CD4-positive, CD25-positive, alpha-beta regulatory T cell (primary cell): Measurements from ENCODE around the gene CLGN. TPM values are rescaled to one million over a fixed set of nuclear protein-coding genes. Genes with fewer than 3 reads are reported as not detected.
"Not testable (repeated sequence)": the region's sequence is repeated elsewhere in the genome, so short reads cannot be mapped to it uniquely, and the experiment has no call there.

ENCODE experiments used
- ATAC-seq, 2 donors: fragments of 150-1000 bp; cut with Tn5 transposase; one replicate each; pipeline ENCODE4 v1.10.0; 2021; ENCODE audit warnings: low read depth in 2 of 2, moderate number of reproducible peaks in 2 of 2, moderate library complexity in 1 of 2
- DNase-seq, 3 donors: peaks; one replicate each; pipeline versions ENCODE4 v3.0.0 to v3.0.0-alpha.2; 2012 to 2022; ENCODE audit warnings: mixed read lengths in 1 of 3
- H3K27ac ChIP-seq: one replicate; pipeline ENCODE4 v1.7.0; 2013; ENCODE audit warnings: mild to moderate bottlenecking, low read length; ENCODE audit not compliant: insufficient read depth, poor library complexity, severe bottlenecking
- H3K27me3 ChIP-seq: one replicate; pipeline ENCODE4 v1.7.0; 2013; ENCODE audit warnings: low read length; ENCODE audit not compliant: control insufficient read depth, insufficient read depth
- H3K36me3 ChIP-seq: one replicate; pipeline ENCODE4 v1.7.0; 2013; ENCODE audit warnings: mild to moderate bottlenecking, low read length, moderate library complexity; ENCODE audit not compliant: control insufficient read depth, insufficient read depth
- H3K4me1 ChIP-seq: 2 replicates; pipeline ENCODE4 v1.7.0; 2013; ENCODE audit warnings: mild to moderate bottlenecking, low read length; ENCODE audit not compliant: insufficient read depth, control insufficient read depth, poor library complexity, severe bottlenecking
- H3K4me3 ChIP-seq: one replicate; pipeline ENCODE4 v1.7.0; 2013; ENCODE audit warnings: low read depth, mild to moderate bottlenecking, low read length, moderate library complexity
- H3K9me3 ChIP-seq, 2 experiments: 1 replicate in 1 of 2; 2 replicates in 1 of 2; pipeline ENCODE4 v1.7.0; 2013; ENCODE audit warnings: low read length in 2 of 2, mild to moderate bottlenecking in 1 of 2, moderate library complexity in 1 of 2; ENCODE audit not compliant: control insufficient read depth in 2 of 2
- H3K27ac Mint-ChIP-seq, 3 donors: one replicate each; pipeline ENCODE4 v1.8.0; 2020 to 2022; ENCODE audit warnings: mild to moderate bottlenecking in 3 of 3, mixed read lengths in 3 of 3, moderate library complexity in 2 of 3
- H3K27me3 Mint-ChIP-seq: one replicate; pipeline ENCODE4 v1.8.0; 2022; ENCODE audit warnings: mild to moderate bottlenecking, mixed read lengths
- H3K36me3 Mint-ChIP-seq: one replicate; pipeline ENCODE4 v1.8.0; 2020; ENCODE audit warnings: mixed read lengths
- H3K4me1 Mint-ChIP-seq, 4 donors: one replicate each; pipeline ENCODE4 v1.8.0; 2020 to 2022; ENCODE audit warnings: mixed read lengths in 4 of 4, mild to moderate bottlenecking in 1 of 4
- H3K4me3 Mint-ChIP-seq, 4 donors: one replicate each; pipeline ENCODE4 v1.8.0; 2020 to 2022; ENCODE audit warnings: mild to moderate bottlenecking in 4 of 4, mixed read lengths in 4 of 4, moderate library complexity in 3 of 4
- H3K9me3 Mint-ChIP-seq, 7 donors: one replicate each; pipeline ENCODE4 v1.8.0; 2020 to 2022; ENCODE audit warnings: mixed read lengths in 7 of 7, mild to moderate bottlenecking in 3 of 7, moderate library complexity in 2 of 7
- polyA plus RNA-seq, 4 donors: library from polyadenylated mRNA; unstranded; fragments of 300-500 nt; fragmentation: Illumina TruSeq; gene quantifications; one replicate each; pipeline ENCODE4 v1.2.3, GENCODE V29; 2021
- total RNA-seq: library from RNA; stranded (reverse); gene quantifications from one replicate; pipeline ENCODE4 v1.2.3, GENCODE V29; 2022

The CLGN gene
- total and polyA plus RNA-seq, 5 donors from 2014 or later = not detected

GRCh38 chr4:140413130-140413969, 14.1 kb downstream of the CLGN start:
- H3K4me1 Mint-ChIP-seq = not testable (repeated sequence)

GRCh38 chr4:140408974-140409373, 18.5 kb downstream of the CLGN start:
- Histone ChIP-seq H3K9me3 (no peaks in the 10 kb centered on the region), H3K36me3 (no peaks in the 10 kb centered on the region), H3K27me3 (peaks cover 5% of the 10 kb centered on the region), H3K4me3 (no peak overlapping the region), H3K27ac (no peak overlapping the region), H3K4me1 (no peaks in the 10 kb centered on the region)
- Mint-ChIP-seq H3K27ac (no peak overlapping the region), H3K36me3 (no peaks in the 10 kb centered on the region), H3K4me3 (no peak overlapping the region), H3K9me3 (peaks cover 0 to under 1% (median 0%) of the 10 kb centered on the region in 7 donors), H3K4me1 (no peaks in the 10 kb centered on the region), H3K27me3 (peaks cover 22% of the 10 kb centered on the region)
- DNase-seq (no peak), ATAC-seq (no peak)

More at GRCh38 chr4:140413130-140413969, 14.1 kb downstream of the CLGN start:
- not testable (repeated sequence) for H3K27ac ChIP-seq, DNase-seq, H3K36me3 Mint-ChIP-seq, ATAC-seq, H3K4me3 ChIP-seq, H3K4me3 Mint-ChIP-seq, H3K4me1 ChIP-seq, H3K36me3 ChIP-seq, H3K9me3 ChIP-seq, H3K27me3 ChIP-seq, H3K27ac Mint-ChIP-seq, H3K9me3 Mint-ChIP-seq
- peaks cover 22% of the 10 kb centered on the region for H3K27me3 Mint-ChIP-seq

- H3K36me3 ChIP-seq = no peaks in the 10 kb centered on the region
- H3K9me3 ChIP-seq = no peaks in the 10 kb centered on the region
- Mint-ChIP-seq H3K36me3 (no peaks in the 10 kb centered on the region), H3K9me3 (peaks cover 0 to under 1% (median 0%) of the 10 kb centered on the region in 7 donors), H3K4me1 (no peaks in the 10 kb centered on the region), H3K27me3 (peaks cover 18% of the 10 kb centered on the region), H3K27ac (no peak overlapping the region), H3K4me3 (no peak overlapping the region)
- DNase-seq (no peak), ATAC-seq (no peak)
- no peak overlapping the region for H3K27ac ChIP-seq
- no peaks in the 10 kb centered on the region for H3K4me1 ChIP-seq
- H3K4me3 ChIP-seq = no peak overlapping the region
- H3K27me3 ChIP-seq = peaks cover 5% of the 10 kb centered on the region
Measured at GRCh38 chr4:140406292-140406691, 21.2 kb downstream of the CLGN start.

- Histone ChIP-seq H3K36me3 (no peaks in the 10 kb centered on the region), H3K9me3 (no peaks in the 10 kb centered on the region), H3K4me1 (no peaks in the 10 kb centered on the region), H3K4me3 (no peak overlapping the region), H3K27me3 (peaks cover 8% of the 10 kb centered on the region), H3K27ac (no peak overlapping the region)
- ATAC-seq = no peak
- DNase-seq = no peak
- H3K4me1 Mint-ChIP-seq = no peaks in the 10 kb centered on the region
- H3K9me3 Mint-ChIP-seq = peaks cover 0 to 2% (median 0%) of the 10 kb centered on the region in 7 donors
- peak overlapping the region in 1 of 3 donors; percentile 29 for H3K27ac Mint-ChIP-seq
- peaks cover 27% of the 10 kb centered on the region for H3K27me3 Mint-ChIP-seq
- H3K4me3 Mint-ChIP-seq = no peak overlapping the region
- H3K36me3 Mint-ChIP-seq = no peaks in the 10 kb centered on the region
Measured at GRCh38 chr4:140400111-140400510, 27.3 kb downstream of the CLGN start.

GRCh38 chr4:140395668-140396067, 31.8 kb downstream of the CLGN start:
- H3K9me3 ChIP-seq = no peaks in the 10 kb centered on the region
- peaks cover 14% of the 10 kb centered on the region for H3K27me3 ChIP-seq
- Mint-ChIP-seq H3K4me3 (no peak overlapping the region), H3K4me1 (no peaks in the 10 kb centered on the region), H3K27me3 (peaks cover 33% of the 10 kb centered on the region), H3K36me3 (no peaks in the 10 kb centered on the region), H3K27ac (no peak overlapping the region), H3K9me3 (no peaks in the 10 kb centered on the region)
- H3K36me3 ChIP-seq = no peaks in the 10 kb centered on the region
- H3K4me1 ChIP-seq = no peaks in the 10 kb centered on the region
- no peak overlapping the region for H3K27ac ChIP-seq
- DNase-seq = no peak
- no peak for ATAC-seq
- H3K4me3 ChIP-seq = no peak overlapping the region

GRCh38 chr4:140388015-140388414, 39.4 kb downstream of the CLGN start:
- peaks cover 2% of the 10 kb centered on the region for H3K27me3 ChIP-seq
- no peaks in the 10 kb centered on the region for H3K36me3 ChIP-seq
- Mint-ChIP-seq H3K27me3 (peaks cover 13% of the 10 kb centered on the region), H3K4me3 (no peak overlapping the region), H3K9me3 (no peaks in the 10 kb centered on the region), H3K36me3 (peaks cover 4% of the 10 kb centered on the region), H3K27ac (no peak overlapping the region), H3K4me1 (no peaks in the 10 kb centered on the region)
- H3K27ac ChIP-seq = no peak overlapping the region
- no peak overlapping the region for H3K4me3 ChIP-seq
- H3K9me3 ChIP-seq = no peaks in the 10 kb centered on the region
- no peak for DNase-seq
- H3K4me1 ChIP-seq = no peaks in the 10 kb centered on the region
- ATAC-seq = no peak

- Mint-ChIP-seq H3K4me3 (no peak overlapping the region), H3K9me3 (no peaks in the 10 kb centered on the region), H3K36me3 (peaks cover 16% of the 10 kb centered on the region), H3K4me1 (peaks cover under 1 to 7% (median 4%) of the 10 kb centered on the region in 4 donors), H3K27ac (no peak overlapping the region), H3K27me3 (peaks cover 7% of the 10 kb centered on the region)
- no peak for DNase-seq
- Histone ChIP-seq H3K4me3 (no peak overlapping the region), H3K36me3 (peaks cover 5% of the 10 kb centered on the region), H3K4me1 (no peaks in the 10 kb centered on the region), H3K27ac (no peak overlapping the region), H3K27me3 (no peaks in the 10 kb centered on the region), H3K9me3 (no peaks in the 10 kb centered on the region)
- ATAC-seq = no peak
Measured at GRCh38 chr4:140382732-140383131, 44.7 kb downstream of the CLGN start.

- H3K9me3 Mint-ChIP-seq = no peaks in the 10 kb centered on the region
- no peaks in the 10 kb centered on the region for H3K36me3 ChIP-seq
- peak overlapping the region; percentile 66 for H3K4me3 ChIP-seq
- DNase-seq = no peak
- no peaks in the 10 kb centered on the region for H3K36me3 Mint-ChIP-seq
- peak overlapping the region; percentile 84 for H3K27ac ChIP-seq
- peaks cover 11 to 41% (median 36%) of the 10 kb centered on the region in 4 donors for H3K4me1 Mint-ChIP-seq
- H3K27ac Mint-ChIP-seq = peak overlapping the region in 1 of 3 donors; percentile 55
- H3K27me3 Mint-ChIP-seq = peaks cover 19% of the 10 kb centered on the region
- no peaks in the 10 kb centered on the region for H3K9me3 ChIP-seq
- peak overlapping the region in 1 of 4 donors; percentile 80 for H3K4me3 Mint-ChIP-seq
- H3K4me1 ChIP-seq = peaks cover 18% of the 10 kb centered on the region
- ATAC-seq = no peak
- no peaks in the 10 kb centered on the region for H3K27me3 ChIP-seq
Measured at GRCh38 chr4:140374130-140374477, 53.3 kb downstream of the CLGN start.
